HG03378 (cell line): Measurements from ENCODE around the gene MT1A.

Source experiments
- ATAC-seq: cut with Tn5 transposase; IDR thresholded peaks from one replicate; pipeline ENCODE4 v1.9.1; 2021; ENCODE audit warnings: mild to moderate bottlenecking, moderate library complexity; ENCODE audit not compliant: unreplicated experiment

The MT1A gene

GRCh38 chr16:56630134-56630533, 8.3 kb upstream of the MT1A start:
- peak; percentile 87 for ATAC-seq

GRCh38 chr16:56631197-56631596, 7.3 kb upstream of the MT1A start:
- ATAC-seq = no peak

GRCh38 chr16:56631832-56632155, 6.7 kb upstream of the MT1A start:
- ATAC-seq = no peak

- ATAC-seq = no peak
Observed at GRCh38 chr16:56632156-56632847, 6.2 kb upstream of the MT1A start, which contains the start of gene MT1M. MT1M (plus strand) TSS chr16:56632659; CDS start chr16:56632732, 73 bp downstream.

GRCh38 chr16:56632848-56633365, 5.6 kb upstream of the MT1A start:
- no peak for ATAC-seq

GRCh38 chr16:56633535-56633934, 4.9 kb upstream of the MT1A start:
- ATAC-seq = no peak

- ATAC-seq = no peak
Observed at GRCh38 chr16:56634715-56635440, 3.6 kb upstream of the MT1A start.

- no peak for ATAC-seq
Observed at GRCh38 chr16:56635441-56635967, 3.0 kb upstream of the MT1A start.

GRCh38 chr16:56636616-56637413, 1.7 kb upstream of the MT1A start:
- no peak for ATAC-seq

- no peak for ATAC-seq
Observed at GRCh38 chr16:56639045-56639444, 579 bp downstream of the MT1A start.

- no peak for ATAC-seq
Observed at GRCh38 chr16:56640076-56640475, 1.6 kb downstream of the MT1A start.

GRCh38 chr16:56641166-56641565, 2.7 kb downstream of the MT1A start:
- no peak for ATAC-seq

GRCh38 chr16:56643080-56643778, 4.8 kb downstream of the MT1A start:
- peak; percentile 58 for ATAC-seq

- no peak for ATAC-seq
Observed at GRCh38 chr16:56643833-56644232, 5.4 kb downstream of the MT1A start.

GRCh38 chr16:56645311-56645710, 6.8 kb downstream of the MT1A start:
- ATAC-seq = no peak

GRCh38 chr16:56645838-56646237, 7.4 kb downstream of the MT1A start:
- no peak for ATAC-seq

- ATAC-seq = no peak
Observed at GRCh38 chr16:56647641-56648431, 9.4 kb downstream of the MT1A start.

GRCh38 chr16:56649271-56649670, 10.8 kb downstream of the MT1A start:
- ATAC-seq = no peak

- no peak for ATAC-seq
Observed at GRCh38 chr16:56649820-56650219, 11.4 kb downstream of the MT1A start.

- no peak for ATAC-seq
Observed at GRCh38 chr16:56651586-56651985, 13.1 kb downstream of the MT1A start, which contains the start of gene MT1B. MT1B (plus strand) TSS chr16:56651886; CDS start chr16:56651954, 68 bp downstream.
